COLO829 (cell line): Measurements from ENCODE around the gene LHFPL2.

ENCODE experiments used
- DNase-seq: peaks from one replicate; pipeline ENCODE4 v3.0.0; 2012; ENCODE audit warnings: low spot score

Gene LHFPL2

GRCh38 chr5:78618303-78618702 is 30.3 kb downstream of the LHFPL2 start:
- DNase-seq: no peak

- DNase-seq: no peak
Observed at GRCh38 chr5:78615697-78616096, 32.9 kb downstream of the LHFPL2 start.

- DNase-seq: no peak
Observed at GRCh38 chr5:78614816-78615215, 33.8 kb downstream of the LHFPL2 start.

- DNase-seq: peak; percentile 74
Observed at GRCh38 chr5:78613756-78614155, 34.8 kb downstream of the LHFPL2 start.

GRCh38 chr5:78613151-78613533 is 35.4 kb downstream of the LHFPL2 start:
- no peak for DNase-seq

GRCh38 chr5:78612227-78613150 is 36.1 kb downstream of the LHFPL2 start:
- DNase-seq: no peak

- DNase-seq: no peak
Observed at GRCh38 chr5:78611126-78611605, 37.4 kb downstream of the LHFPL2 start.

GRCh38 chr5:78610636-78611035 is 37.9 kb downstream of the LHFPL2 start:
- DNase-seq: no peak

GRCh38 chr5:78610163-78610583 is 38.4 kb downstream of the LHFPL2 start:
- no peak for DNase-seq

GRCh38 chr5:78607864-78608263 is 40.7 kb downstream of the LHFPL2 start:
- DNase-seq: no peak

GRCh38 chr5:78606241-78606640 is 42.3 kb downstream of the LHFPL2 start:
- DNase-seq: no peak

- no peak for DNase-seq
Observed at GRCh38 chr5:78605611-78606010, 43.0 kb downstream of the LHFPL2 start.

- DNase-seq: no peak
Observed at GRCh38 chr5:78604689-78605285, 43.8 kb downstream of the LHFPL2 start.

- DNase-seq: no peak
Observed at GRCh38 chr5:78603636-78604175, 44.9 kb downstream of the LHFPL2 start.

- DNase-seq: no peak
Observed at GRCh38 chr5:78602400-78602799, 46.2 kb downstream of the LHFPL2 start.

GRCh38 chr5:78601559-78602314 is 46.8 kb downstream of the LHFPL2 start:
- no peak for DNase-seq

GRCh38 chr5:78600687-78601414 is 47.7 kb downstream of the LHFPL2 start:
- no peak for DNase-seq

- DNase-seq: no peak
Observed at GRCh38 chr5:78598973-78599372, 49.6 kb downstream of the LHFPL2 start.

- no peak for DNase-seq
Observed at GRCh38 chr5:78597974-78598371, 50.6 kb downstream of the LHFPL2 start.

GRCh38 chr5:78597068-78597973 is 51.3 kb downstream of the LHFPL2 start:
- peak; percentile 64 for DNase-seq
